AG04450 (cell line): ENCODE results near the gene ABHD15. TPM values are rescaled to one million over a fixed set of nuclear protein-coding genes. Genes with fewer than 3 reads are reported as not detected.

Source experiments
- CTCF ChIA-PET: fragments of 300-600, 350-600 bp; formaldehyde crosslinking; extraction: SDS; loops from one replicate; lab custom pipeline; 2022; ENCODE audit warnings: antibody characterized with exemption, inconsistent platforms; lab: Charles Lee
- POLR2A ChIA-PET: fragments of 350-600 bp; formaldehyde crosslinking; extraction: SDS; loops from one replicate; lab custom pipeline; 2021; ENCODE audit warnings: antibody characterized with exemption, inconsistent platforms; lab: Yijun Ruan, JAX
- DNase-seq: peaks from one replicate; pipeline ENCODE4 v3.0.0-alpha.2; 2011; ENCODE audit warnings: low read depth, low spot score
- H3K27ac ChIP-seq: one replicate; pipeline ENCODE4 v1.5.1; 2012; ENCODE audit warnings: low read depth, low read length, control low read depth
- H3K27me3 ChIP-seq: one replicate; pipeline ENCODE4 v1.6.0; 2012; ENCODE audit warnings: low read length; ENCODE audit not compliant: control insufficient read depth, insufficient read depth
- H3K4me3 ChIP-seq: 2 replicates; pipeline ENCODE4 v1.5.1; 2011; ENCODE audit warnings: mild to moderate bottlenecking, low read depth, low read length, control low read depth
- H3K9me3 ChIP-seq: 2 replicates; pipeline ENCODE4 v1.5.1; 2012; ENCODE audit warnings: low read length; ENCODE audit not compliant: control insufficient read depth, insufficient read depth
- CTCF ChIP-seq: IDR thresholded peaks from 2 replicates; pipeline ENCODE4 v1.5.1; 2011; ENCODE audit warnings: low read depth, low read length, control low read depth, inconsistent platforms
- polyA plus RNA-seq: library from polyadenylated mRNA; depleted of rRNA; stranded (reverse); fragments of >200 nt; gene quantifications from 2 replicates; pipeline ENCODE4 v1.2.3, GENCODE V29; 2011

Gene ABHD15
- polyA plus RNA-seq, 1 experiment: 5.4 TPM

GRCh38 chr17:29591737-29592608 is 25.1 kb upstream of the ABHD15 start:
- Histone ChIP-seq H3K4me3 (peak overlapping the region; percentile 44), H3K9me3 (no peaks in the 10 kb centered on the region; the same call in 1 of the 2 replicates), H3K27ac (peak overlapping the region; percentile 65), H3K27me3 (no peaks in the 10 kb centered on the region)
- ChIA-PET POLR2A (interaction anchor here (0.5 to 1.5 kb wide), 4 partner anchors 12 to 298 kb away, joined by 3 to 8 read pairs (median 4); partner anchors contain the start of gene NUFIP2), CTCF (interaction anchor here (0.6 to 2.4 kb wide), 16 partner anchors 8 to 468 kb away, joined by 3 to 23 read pairs (median 4); partner anchors contain the start of gene TP53I13)
- TF ChIP-seq CTCF: peak; percentile 98
- no peak for DNase-seq

- Histone ChIP-seq H3K4me3 (peak overlapping the region; percentile 61), H3K27ac (peak overlapping the region; percentile 65), H3K9me3 (no peaks in the 10 kb centered on the region; the same call in 1 of the 2 replicates), H3K27me3 (no peaks in the 10 kb centered on the region)
- ChIA-PET POLR2A (interaction anchor here (0.8 kb wide), 1 partner anchor 300 kb away, joined by 5 read pairs; no protein-coding TSS in a partner anchor), CTCF (interaction anchor here (0.6 to 2.4 kb wide), 22 partner anchors 9 to 524 kb away, joined by 3 to 23 read pairs (median 4); partner anchors contain the start of gene TP53I13)
- TF ChIP-seq CTCF: no peak
- no peak for DNase-seq
Observed at GRCh38 chr17:29591146-29591736, 24.4 kb upstream of the ABHD15 start.

- ChIA-PET POLR2A (interaction anchor here (0.5 to 0.8 kb wide), 2 partner anchors 301 to 318 kb away, joined by 3 to 5 read pairs; no protein-coding TSS in a partner anchor), CTCF (interaction anchor here (0.6 to 2.4 kb wide), 16 partner anchors 10 to 524 kb away, joined by 3 to 23 read pairs (median 4); partner anchors contain the start of gene TP53I13)
- H3K4me3 ChIP-seq: peak overlapping the region; percentile 61
- DNase-seq: no peak
- no peak for TF ChIP-seq CTCF
- H3K27me3 ChIP-seq: no peaks in the 10 kb centered on the region
- peak overlapping the region; percentile 65 for H3K27ac ChIP-seq
- H3K9me3 ChIP-seq: no peaks in the 10 kb centered on the region; the same call in 1 of the 2 replicates
Observed at GRCh38 chr17:29590411-29591145, 23.7 kb upstream of the ABHD15 start.

- DNase-seq: no peak
- Histone ChIP-seq H3K9me3 (no peaks in the 10 kb centered on the region; the same call in 1 of the 2 replicates), H3K4me3 (peak within 1 kb of the TSS; percentile 83), H3K27ac (peak within 1 kb of the TSS; percentile 57), H3K27me3 (no peaks in the 10 kb centered on the region)
- POLR2A ChIA-PET: interaction anchor here (1.0 kb wide), 1 partner anchor 13 kb away, joined by 3 read pairs; no protein-coding TSS in a partner anchor
- CTCF ChIA-PET: interaction anchor here (0.6 to 1.0 kb wide), 3 partner anchors 17 to 219 kb away, joined by 3 to 5 read pairs (median 3); no protein-coding TSS in a partner anchor
- no peak for TF ChIP-seq CTCF
Observed at GRCh38 chr17:29589524-29590410, 22.9 kb upstream of the ABHD15 start, which contains the start of gene GIT1. Gene GIT1, minus strand, starts transcription at chr17:29589648. Its CDS starts 270 bp downstream, at chr17:29589378.
